Endothelial cell (in vitro differentiated cells): Measurements from ENCODE around the gene HPGD. TPM values are rescaled to one million over a fixed set of nuclear protein-coding genes. Genes with fewer than 3 reads are reported as not detected.

ENCODE experiments used
- DNase-seq: peaks from one replicate; pipeline ENCODE4 v3.0.0; 2021; ENCODE audit warnings: low spot score
- H3K27ac Mint-ChIP-seq: one replicate; pipeline ENCODE4 v1.8.0; 2021; ENCODE audit warnings: mixed read lengths, inconsistent platforms; ENCODE audit not compliant: unreplicated experiment
- H3K27me3 Mint-ChIP-seq: one replicate; pipeline ENCODE4 v1.8.0; 2021; ENCODE audit warnings: mild to moderate bottlenecking, moderate library complexity, mixed read lengths, inconsistent platforms; ENCODE audit not compliant: unreplicated experiment
- H3K36me3 Mint-ChIP-seq: one replicate; pipeline ENCODE4 v1.8.0; 2021; ENCODE audit warnings: mild to moderate bottlenecking, low read depth, mixed read lengths, inconsistent platforms; ENCODE audit not compliant: unreplicated experiment
- H3K4me1 Mint-ChIP-seq: one replicate; pipeline ENCODE4 v1.8.0; 2021; ENCODE audit warnings: mild to moderate bottlenecking, mixed read lengths, inconsistent platforms; ENCODE audit not compliant: unreplicated experiment
- H3K4me3 Mint-ChIP-seq: one replicate; pipeline ENCODE4 v1.8.0; 2021; ENCODE audit warnings: mild to moderate bottlenecking, mixed read lengths, inconsistent platforms; ENCODE audit not compliant: unreplicated experiment
- H3K9me3 Mint-ChIP-seq: one replicate; pipeline ENCODE4 v1.8.0; 2021; ENCODE audit warnings: mixed read lengths, inconsistent platforms; ENCODE audit not compliant: unreplicated experiment
- CTCF ChIP-seq: fragments of 200-600 bp; sonication (generic); IDR thresholded peaks from one replicate; pipeline ENCODE4 v1.5.0; 2021; ENCODE audit warnings: antibody characterized with exemption; ENCODE audit not compliant: unreplicated experiment
- total RNA-seq: library from RNA; stranded (reverse); fragmentation: NEBNext Ultra II Directional; extraction: Animal tissue kit (Norgen Biotek cat#: 25700); gene quantifications from one replicate; pipeline ENCODE4 v1.2.1, GENCODE V29; 2021; ENCODE audit not compliant: unreplicated experiment

Gene HPGD
- total RNA-seq, 1 donor from 2014 or later = 14.6 TPM

- H3K27me3 Mint-ChIP-seq = no peaks in the 10 kb centered on the region
- peaks cover 6% of the 10 kb centered on the region for H3K4me1 Mint-ChIP-seq
- TF ChIP-seq CTCF = no peak
- no peaks in the 10 kb centered on the region for H3K9me3 Mint-ChIP-seq
- H3K27ac Mint-ChIP-seq = no peak overlapping the region
- no peaks in the 10 kb centered on the region for H3K36me3 Mint-ChIP-seq
- DNase-seq = no peak
- H3K4me3 Mint-ChIP-seq = no peak overlapping the region
Measured at GRCh38 chr4:174531486-174531885, 9.2 kb upstream of the HPGD start.

- Mint-ChIP-seq H3K27ac (no peak overlapping the region), H3K4me1 (peaks cover 17% of the 10 kb centered on the region), H3K4me3 (no peak overlapping the region), H3K36me3 (no peaks in the 10 kb centered on the region), H3K27me3 (peaks cover 1% of the 10 kb centered on the region), H3K9me3 (no peaks in the 10 kb centered on the region)
- no peak for DNase-seq
- TF ChIP-seq CTCF = no peak
Measured at GRCh38 chr4:174528226-174528625, 5.9 kb upstream of the HPGD start.

GRCh38 chr4:174526731-174527130 lies 4.4 kb upstream of the HPGD start:
- Mint-ChIP-seq H3K27ac (no peak overlapping the region), H3K4me3 (no peak overlapping the region), H3K27me3 (peaks cover 1% of the 10 kb centered on the region), H3K36me3 (no peaks in the 10 kb centered on the region), H3K4me1 (peaks cover 17% of the 10 kb centered on the region), H3K9me3 (no peaks in the 10 kb centered on the region)
- no peak for DNase-seq
- no peak for TF ChIP-seq CTCF

- no peaks in the 10 kb centered on the region for H3K36me3 Mint-ChIP-seq
- DNase-seq = no peak
- no peaks in the 10 kb centered on the region for H3K9me3 Mint-ChIP-seq
- H3K4me1 Mint-ChIP-seq = peaks cover 14% of the 10 kb centered on the region
- H3K4me3 Mint-ChIP-seq = no peak overlapping the region
- H3K27ac Mint-ChIP-seq = no peak overlapping the region
- TF ChIP-seq CTCF = no peak
- H3K27me3 Mint-ChIP-seq = peaks cover 1% of the 10 kb centered on the region
Measured at GRCh38 chr4:174524242-174524641, 2.0 kb upstream of the HPGD start.

GRCh38 chr4:174523025-174523693 lies 871 bp upstream of the HPGD start:
- Mint-ChIP-seq H3K36me3 (no peaks in the 10 kb centered on the region), H3K27ac (peak overlapping the region; percentile 41), H3K27me3 (peaks cover 1% of the 10 kb centered on the region), H3K4me1 (peaks cover 14% of the 10 kb centered on the region), H3K4me3 (peak overlapping the region; percentile 92), H3K9me3 (no peaks in the 10 kb centered on the region)
- DNase-seq = no peak
- TF ChIP-seq CTCF = no peak
